MCF 10A (cell line): Measurements from ENCODE around the gene AIF1L. TPM values are rescaled to one million over a fixed set of nuclear protein-coding genes. Genes with fewer than 3 reads are reported as not detected.

ENCODE experiments used
- BruUV-seq: library from RNA; stranded (reverse); fragments of 400-500 nt; replicated peaks from 2 replicates; lab custom pipeline; 2021; lab: Mats Ljungman, UMichigan
- CTCF ChIA-PET: fragments of 300-600 bp; sonication (Branson Sonifier 250); formaldehyde crosslinking; extraction: SDS; loops from one replicate; lab custom pipeline; 2021; ENCODE audit warnings: antibody characterized with exemption, inconsistent platforms; lab: Yijun Ruan, JAX
- POLR2A ChIA-PET: fragments of 300-600, 350-650 bp; sonication (Branson Sonifier 250); formaldehyde crosslinking; extraction: SDS; loops from one replicate; lab custom pipeline; 2020; ENCODE audit warnings: antibody characterized with exemption, inconsistent platforms; lab: Yijun Ruan, JAX
- DNase-seq: peaks from one replicate; pipeline ENCODE4 v3.0.0-alpha.2; 2018; ENCODE audit not compliant: unreplicated experiment
- H3K27ac Mint-ChIP-seq: one replicate; pipeline ENCODE4 v1.8.0; 2022; ENCODE audit warnings: mild to moderate bottlenecking, low read depth, mixed read lengths; ENCODE audit not compliant: unreplicated experiment
- H3K27me3 Mint-ChIP-seq: one replicate; pipeline ENCODE4 v1.8.0; 2022; ENCODE audit warnings: mixed read lengths; ENCODE audit not compliant: insufficient read depth, unreplicated experiment
- H3K36me3 Mint-ChIP-seq: one replicate; pipeline ENCODE4 v1.8.0; 2022; ENCODE audit warnings: mild to moderate bottlenecking, moderate library complexity, mixed read lengths; ENCODE audit not compliant: insufficient read depth, unreplicated experiment
- H3K4me1 Mint-ChIP-seq: one replicate; pipeline ENCODE4 v1.8.0; 2022; ENCODE audit warnings: mixed read lengths; ENCODE audit not compliant: insufficient read depth, unreplicated experiment
- H3K4me3 Mint-ChIP-seq: one replicate; pipeline ENCODE4 v1.8.0; 2022; ENCODE audit warnings: mild to moderate bottlenecking, moderate library complexity, mixed read lengths; ENCODE audit not compliant: unreplicated experiment
- H3K9me3 Mint-ChIP-seq: one replicate; pipeline ENCODE4 v1.8.0; 2022; ENCODE audit warnings: mixed read lengths; ENCODE audit not compliant: unreplicated experiment
- intact Hi-C: fragments of 100-400 bp; cut with micrococcal nuclease; formaldehyde crosslinking; loops from 2 replicates; pipeline ENCODE4 v1.14.1; 2022
- total RNA-seq: library from RNA; stranded (reverse); gene quantifications from 2 replicates; pipeline ENCODE4 v1.2.3, GENCODE V29; 2022
- TF ChIP-seq, protein P1 (sequence below): fragments of 200-600 bp; IDR thresholded peaks from one replicate; pipeline ENCODE4 v1.8.0; 2022; ENCODE audit warnings: antibody characterized with exemption, mild to moderate bottlenecking; ENCODE audit not compliant: unreplicated experiment

Gene AIF1L
- total RNA-seq, 1 experiment from 2014 or later: 4.1 TPM

DNA sequence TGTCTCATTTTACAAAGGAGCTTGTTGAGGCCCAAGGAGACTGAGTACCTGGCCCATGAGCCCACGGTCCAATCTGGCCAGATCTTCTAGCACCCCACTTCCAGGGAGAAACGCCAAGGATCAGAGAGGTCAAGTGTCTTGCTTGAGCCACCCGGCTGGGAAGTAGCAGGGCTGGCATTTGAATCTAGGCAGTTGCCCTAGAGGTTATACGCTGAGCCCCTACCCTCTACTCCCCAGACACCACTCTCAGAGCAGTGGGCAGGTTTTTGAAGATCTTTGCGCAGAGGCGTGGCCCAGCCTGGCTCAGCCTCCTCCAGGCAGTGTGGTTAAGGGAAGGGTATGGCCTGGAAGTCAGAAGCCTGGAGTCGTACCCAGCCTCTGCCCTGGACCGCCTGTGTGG, 23.3 kb downstream of the AIF1L start:
- H3K36me3 Mint-ChIP-seq: peaks cover 6% of the 10 kb centered on the region
- H3K4me3 Mint-ChIP-seq: no peak overlapping the region
- H3K27ac Mint-ChIP-seq: no peak overlapping the region
- H3K9me3 Mint-ChIP-seq: no peaks in the 10 kb centered on the region
- H3K4me1 Mint-ChIP-seq: no peaks in the 10 kb centered on the region
- DNase-seq: no peak
- intact Hi-C loops: no loop called here
- H3K27me3 Mint-ChIP-seq: no peaks in the 10 kb centered on the region
- TF ChIP-seq, protein P1, sequence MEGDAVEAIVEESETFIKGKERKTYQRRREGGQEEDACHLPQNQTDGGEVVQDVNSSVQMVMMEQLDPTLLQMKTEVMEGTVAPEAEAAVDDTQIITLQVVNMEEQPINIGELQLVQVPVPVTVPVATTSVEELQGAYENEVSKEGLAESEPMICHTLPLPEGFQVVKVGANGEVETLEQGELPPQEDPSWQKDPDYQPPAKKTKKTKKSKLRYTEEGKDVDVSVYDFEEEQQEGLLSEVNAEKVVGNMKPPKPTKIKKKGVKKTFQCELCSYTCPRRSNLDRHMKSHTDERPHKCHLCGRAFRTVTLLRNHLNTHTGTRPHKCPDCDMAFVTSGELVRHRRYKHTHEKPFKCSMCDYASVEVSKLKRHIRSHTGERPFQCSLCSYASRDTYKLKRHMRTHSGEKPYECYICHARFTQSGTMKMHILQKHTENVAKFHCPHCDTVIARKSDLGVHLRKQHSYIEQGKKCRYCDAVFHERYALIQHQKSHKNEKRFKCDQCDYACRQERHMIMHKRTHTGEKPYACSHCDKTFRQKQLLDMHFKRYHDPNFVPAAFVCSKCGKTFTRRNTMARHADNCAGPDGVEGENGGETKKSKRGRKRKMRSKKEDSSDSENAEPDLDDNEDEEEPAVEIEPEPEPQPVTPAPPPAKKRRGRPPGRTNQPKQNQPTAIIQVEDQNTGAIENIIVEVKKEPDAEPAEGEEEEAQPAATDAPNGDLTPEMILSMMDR: no peak
- ChIA-PET CTCF (interaction anchor here (0.7 kb wide), 1 partner anchor 64 kb away, joined by 3 read pairs; no protein-coding TSS in a partner anchor), POLR2A (interaction anchor here (0.6 kb wide), 1 partner anchor 80 kb away, joined by 3 read pairs; no protein-coding TSS in a partner anchor)
- no TSS peak for BruUV-seq

DNA sequence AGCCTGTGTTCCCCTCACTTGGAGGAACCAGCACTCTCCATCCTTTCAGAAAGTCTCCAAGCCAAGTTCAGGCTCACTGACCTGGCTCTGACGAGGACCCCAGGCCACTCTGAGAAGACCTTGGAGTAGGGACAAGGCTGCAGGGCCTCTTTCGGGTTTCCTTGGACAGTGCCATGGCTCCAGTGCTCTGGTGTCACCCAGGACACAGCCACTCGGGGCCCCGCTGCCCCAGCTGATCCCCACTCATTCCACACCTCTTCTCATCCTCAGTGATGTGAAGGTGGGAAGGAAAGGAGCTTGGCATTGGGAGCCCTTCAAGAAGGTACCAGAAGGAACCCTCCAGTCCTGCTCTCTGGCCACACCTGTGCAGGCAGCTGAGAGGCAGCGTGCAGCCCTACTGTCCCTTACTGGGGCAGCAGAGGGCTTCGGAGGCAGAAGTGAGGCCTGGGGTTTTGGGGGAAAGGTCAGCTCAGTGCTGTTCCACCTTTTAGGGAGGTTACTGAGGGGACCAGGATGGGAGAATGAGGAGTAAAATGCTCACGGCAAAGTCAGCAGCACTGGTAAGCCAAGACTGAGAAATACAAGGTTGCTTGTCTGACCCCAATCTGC, 24.4 kb downstream of the AIF1L start:
- Mint-ChIP-seq H3K27me3 (no peaks in the 10 kb centered on the region), H3K4me1 (no peaks in the 10 kb centered on the region), H3K27ac (no peak overlapping the region), H3K36me3 (peaks cover 12% of the 10 kb centered on the region), H3K9me3 (no peaks in the 10 kb centered on the region), H3K4me3 (no peak overlapping the region)
- DNase-seq: no peak
- ChIA-PET CTCF (no interaction called here), POLR2A (no interaction called here)
- TF ChIP-seq, protein P1: no peak
- intact Hi-C loops: no loop called here
- no TSS peak for BruUV-seq

DNA sequence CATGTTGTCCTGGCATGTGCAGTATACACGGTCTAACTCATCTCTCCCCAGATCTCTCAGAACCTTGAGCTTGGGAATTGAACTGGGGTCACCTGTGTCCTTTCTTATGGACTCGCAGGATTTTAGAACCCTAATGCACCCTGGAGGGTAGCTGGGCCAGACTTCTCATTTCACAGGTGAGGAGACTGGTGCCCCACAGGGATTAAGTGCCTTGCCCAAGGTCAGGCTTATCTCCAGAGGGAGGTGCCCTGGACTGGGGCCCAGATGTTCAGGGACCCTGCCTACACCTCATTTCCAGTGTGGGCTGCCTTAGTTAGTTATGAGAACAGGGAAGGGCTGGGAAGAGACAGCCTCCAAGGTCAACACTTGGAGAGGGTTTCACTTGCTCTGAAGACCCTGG, 25.0 kb downstream of the AIF1L start:
- intact Hi-C loops: no loop called here
- no peak for DNase-seq
- BruUV-seq: no TSS peak
- Mint-ChIP-seq H3K9me3 (no peaks in the 10 kb centered on the region), H3K27ac (no peak overlapping the region), H3K4me1 (no peaks in the 10 kb centered on the region), H3K27me3 (no peaks in the 10 kb centered on the region), H3K4me3 (no peak overlapping the region), H3K36me3 (peaks cover 12% of the 10 kb centered on the region)
- POLR2A ChIA-PET: interaction anchor here (0.6 kb wide), 1 partner anchor 480 kb away, joined by 3 read pairs; no protein-coding TSS in a partner anchor
- TF ChIP-seq, protein P1: no peak
- CTCF ChIA-PET: no interaction called here

DNA sequence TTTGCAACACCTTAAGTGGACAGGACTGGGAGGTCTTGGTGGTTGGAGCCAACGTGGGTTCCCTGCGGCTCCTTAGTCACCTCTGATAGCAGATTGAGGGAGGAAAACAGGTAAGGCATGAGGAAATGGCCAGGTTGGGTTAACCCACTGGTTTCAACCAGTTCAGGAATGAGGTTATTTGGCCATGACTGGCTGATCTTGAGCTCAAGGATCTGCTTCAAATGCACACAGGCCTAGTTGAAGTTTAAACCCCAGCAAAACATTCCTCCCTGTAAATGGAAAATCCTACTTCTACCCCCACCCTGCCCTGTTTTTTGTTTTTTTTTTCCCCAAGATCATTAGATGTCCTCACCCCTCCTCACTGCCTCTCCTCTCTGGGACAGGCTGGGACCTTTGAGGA, 25.8 kb downstream of the AIF1L start:
- no peaks in the 10 kb centered on the region for H3K4me1 Mint-ChIP-seq
- TF ChIP-seq, protein P1: no peak
- peaks cover 12% of the 10 kb centered on the region for H3K36me3 Mint-ChIP-seq
- DNase-seq: no peak
- H3K9me3 Mint-ChIP-seq: no peaks in the 10 kb centered on the region
- intact Hi-C loops: no loop called here
- no peak overlapping the region for H3K4me3 Mint-ChIP-seq
- BruUV-seq: no TSS peak
- H3K27ac Mint-ChIP-seq: no peak overlapping the region
- no peaks in the 10 kb centered on the region for H3K27me3 Mint-ChIP-seq
- CTCF ChIA-PET: interaction anchor here (0.6 kb wide), 1 partner anchor 25 kb away, joined by 3 read pairs; no protein-coding TSS in a partner anchor
- POLR2A ChIA-PET: interaction anchor here (0.6 kb wide), 1 partner anchor 555 kb away, joined by 3 read pairs; no protein-coding TSS in a partner anchor
